Right atrium auricular region (tissue), 2 donors: ENCODE results near the gene PRUNE2. TPM values are rescaled to one million over a fixed set of nuclear protein-coding genes. Genes with fewer than 3 reads are reported as not detected.

Source experiments
- DNase-seq: peaks from one replicate; pipeline ENCODE4 v3.0.0-alpha.2; 2019; ENCODE audit warnings: low spot score
- H3K27ac ChIP-seq, 2 donors: fragments of 200-600 bp; sonication (generic); 1 replicate in 1 of 2; 2 replicates in 1 of 2; pipeline ENCODE4 v1.5.1; 2016 to 2019
- H3K27me3 ChIP-seq, 2 donors: fragments of 200-600 bp; sonication (generic); one replicate each; pipeline versions ENCODE4 v1.5.1 to v1.6.0; 2017 to 2019
- H3K36me3 ChIP-seq: fragments of 200-600 bp; sonication (generic); one replicate; pipeline ENCODE4 v1.5.1; 2016
- H3K4me1 ChIP-seq, 2 donors: fragments of 200-600 bp; sonication (generic); one replicate each; pipeline versions ENCODE4 v1.5.1 to v1.6.0; 2017 to 2019
- H3K4me3 ChIP-seq, 2 donors: fragments of 200-600 bp; sonication (generic); 1 replicate in 1 of 2; 2 replicates in 1 of 2; pipeline ENCODE4 v1.5.1; 2017 to 2019; ENCODE audit warnings: mild to moderate bottlenecking in 1 of 2, moderate library complexity in 1 of 2
- H3K9me3 ChIP-seq, 2 donors: fragments of 200-600 bp; sonication (generic); one replicate each; pipeline ENCODE4 v1.5.1; 2019
- CTCF ChIP-seq, 2 donors: fragments of 200-600 bp; sonication (generic); IDR thresholded peaks; one replicate each; pipeline ENCODE4 v1.5.1; 2019; ENCODE audit warnings: antibody characterized with exemption in 2 of 2
- total RNA-seq, 2 donors: library from RNA; depleted of rRNA; stranded (reverse); fragments of >200 nt; gene quantifications; one replicate each; pipeline ENCODE4 v1.1.0, GENCODE V29; 2016

PRUNE2 gene
- total RNA-seq, 2 donors from 2014 or later = 15.4 to 28.5 TPM

GRCh38 chr9:76820431-76820830 is 85.5 kb downstream of the PRUNE2 start:
- H3K27ac ChIP-seq = no peak overlapping the region
- DNase-seq = no peak

GRCh38 chr9:76818271-76818670 is 87.6 kb downstream of the PRUNE2 start:
- Histone ChIP-seq H3K4me3 (no peak overlapping the region), H3K27me3 (no peaks in the 10 kb centered on the region), H3K36me3 (no peaks in the 10 kb centered on the region), H3K9me3 (no peaks in the 10 kb centered on the region), H3K4me1 (peaks cover 0 to 9% of the 10 kb centered on the region in 2 donors), H3K27ac (peak overlapping the region; percentile 67 to 80)
- TF ChIP-seq CTCF (IDR thresholded peaks at IDR 0.05) = no peak
- DNase-seq = peak; percentile 84

More at GRCh38 chr9:76820431-76820830, 85.5 kb downstream of the PRUNE2 start:
- no peak overlapping the region for H3K4me3 ChIP-seq
- no peaks in the 10 kb centered on the region for H3K9me3 ChIP-seq
- TF ChIP-seq CTCF (IDR thresholded peaks at IDR 0.05) = no peak
- H3K27me3 ChIP-seq = no peaks in the 10 kb centered on the region
- H3K4me1 ChIP-seq = peaks cover 0 to 9% of the 10 kb centered on the region in 2 donors
- H3K36me3 ChIP-seq = no peaks in the 10 kb centered on the region

GRCh38 chr9:76817489-76817888 is 88.4 kb downstream of the PRUNE2 start:
- TF ChIP-seq CTCF (IDR thresholded peaks at IDR 0.05) = no peak
- Histone ChIP-seq H3K9me3 (no peaks in the 10 kb centered on the region), H3K4me1 (peaks cover 0 to 9% of the 10 kb centered on the region in 2 donors), H3K27me3 (no peaks in the 10 kb centered on the region), H3K4me3 (no peak overlapping the region), H3K27ac (peak overlapping the region; percentile 67 to 80), H3K36me3 (no peaks in the 10 kb centered on the region)
- no peak for DNase-seq

GRCh38 chr9:76812591-76812990 is 93.3 kb downstream of the PRUNE2 start:
- no peak for DNase-seq
- no peak overlapping the region for H3K27ac ChIP-seq
- TF ChIP-seq CTCF (IDR thresholded peaks at IDR 0.05) = no peak
- H3K36me3 ChIP-seq = no peaks in the 10 kb centered on the region
- H3K9me3 ChIP-seq = no peaks in the 10 kb centered on the region
- H3K4me1 ChIP-seq = peaks cover 0 to 2% of the 10 kb centered on the region in 2 donors
- no peaks in the 10 kb centered on the region for H3K27me3 ChIP-seq
- no peak overlapping the region for H3K4me3 ChIP-seq

GRCh38 chr9:76810377-76810957 is 95.4 kb downstream of the PRUNE2 start:
- Histone ChIP-seq H3K9me3 (no peaks in the 10 kb centered on the region), H3K27me3 (no peaks in the 10 kb centered on the region), H3K4me1 (no peaks in the 10 kb centered on the region), H3K36me3 (no peaks in the 10 kb centered on the region), H3K4me3 (no peak overlapping the region), H3K27ac (no peak overlapping the region)
- peak; percentile 67 to 77 for TF ChIP-seq CTCF (IDR thresholded peaks at IDR 0.05)
- no peak for DNase-seq

GRCh38 chr9:76808636-76809035 is 97.3 kb downstream of the PRUNE2 start:
- Histone ChIP-seq H3K9me3 (no peaks in the 10 kb centered on the region), H3K4me1 (no peaks in the 10 kb centered on the region), H3K27me3 (no peaks in the 10 kb centered on the region), H3K27ac (no peak overlapping the region), H3K4me3 (no peak overlapping the region), H3K36me3 (no peaks in the 10 kb centered on the region)
- no peak for TF ChIP-seq CTCF (IDR thresholded peaks at IDR 0.05)
- DNase-seq = no peak
